Measurements from ENCODE around the gene LTBP3. TPM values are rescaled to one million over a fixed set of nuclear protein-coding genes. Genes with fewer than 3 reads are reported as not detected.

Gene LTBP3
- total RNA-seq, 1 donor from 2014 or later = 1.7 TPM

GRCh38 chr11:65599216-65599954 lies 41.2 kb upstream of the LTBP3 start:
- H3K27ac Mint-ChIP-seq (ENCODE audit: unreplicated experiment) = no peak overlapping the region
- peaks cover 7% of the 10 kb centered on the region for H3K4me1 Mint-ChIP-seq (ENCODE audit: unreplicated experiment)
- no peak for TF ChIP-seq CTCF (IDR thresholded peaks at IDR 0.05; ENCODE audit: unreplicated experiment)
- H3K9me3 Mint-ChIP-seq (ENCODE audit: unreplicated experiment) = no peaks in the 10 kb centered on the region
- peaks cover 39% of the 10 kb centered on the region for H3K36me3 Mint-ChIP-seq (ENCODE audit: low read depth, unreplicated experiment)
- DNase-seq (ENCODE audit: low spot score) = no peak
- peak overlapping the region; percentile 37 for H3K4me3 Mint-ChIP-seq (ENCODE audit: unreplicated experiment)
- peaks cover 30% of the 10 kb centered on the region for H3K27me3 Mint-ChIP-seq (ENCODE audit: unreplicated experiment)

GRCh38 chr11:65598258-65598699 lies 40.1 kb upstream of the LTBP3 start:
- TF ChIP-seq CTCF (IDR thresholded peaks at IDR 0.05; ENCODE audit: unreplicated experiment) = no peak
- no peak for DNase-seq (ENCODE audit: low spot score)
- no peaks in the 10 kb centered on the region for H3K9me3 Mint-ChIP-seq (ENCODE audit: unreplicated experiment)
- H3K27ac Mint-ChIP-seq (ENCODE audit: unreplicated experiment) = no peak overlapping the region
- H3K4me1 Mint-ChIP-seq (ENCODE audit: unreplicated experiment) = peaks cover 4% of the 10 kb centered on the region
- no peak overlapping the region for H3K4me3 Mint-ChIP-seq (ENCODE audit: unreplicated experiment)
- peaks cover 28% of the 10 kb centered on the region for H3K36me3 Mint-ChIP-seq (ENCODE audit: low read depth, unreplicated experiment)
- peaks cover 33% of the 10 kb centered on the region for H3K27me3 Mint-ChIP-seq (ENCODE audit: unreplicated experiment)

- DNase-seq (ENCODE audit: low spot score) = no peak
- Mint-ChIP-seq H3K36me3 (ENCODE audit: low read depth, unreplicated experiment) (peaks cover 23% of the 10 kb centered on the region), H3K9me3 (ENCODE audit: unreplicated experiment) (no peaks in the 10 kb centered on the region), H3K4me3 (ENCODE audit: unreplicated experiment) (no peak overlapping the region), H3K27me3 (ENCODE audit: unreplicated experiment) (peaks cover 35% of the 10 kb centered on the region), H3K4me1 (ENCODE audit: unreplicated experiment) (peaks cover 4% of the 10 kb centered on the region), H3K27ac (ENCODE audit: unreplicated experiment) (no peak overlapping the region)
- TF ChIP-seq CTCF (IDR thresholded peaks at IDR 0.05; ENCODE audit: unreplicated experiment) = no peak
Measured at GRCh38 chr11:65596520-65596919, 38.4 kb upstream of the LTBP3 start.

GRCh38 chr11:65595543-65596281 lies 37.6 kb upstream of the LTBP3 start, which contains the start of gene KCNK7:
TSS of gene KCNK7 (minus strand) at chr11:65595800. CDS start at chr11:65595772, 28 bp downstream.
- TF ChIP-seq CTCF (IDR thresholded peaks at IDR 0.05; ENCODE audit: unreplicated experiment) = no peak
- Mint-ChIP-seq H3K27me3 (ENCODE audit: unreplicated experiment) (peaks cover 31% of the 10 kb centered on the region), H3K4me1 (ENCODE audit: unreplicated experiment) (peaks cover 4% of the 10 kb centered on the region), H3K4me3 (ENCODE audit: unreplicated experiment) (peak within 1 kb of the TSS; percentile 38), H3K27ac (ENCODE audit: unreplicated experiment) (peak within 1 kb of the TSS; percentile 22), H3K9me3 (ENCODE audit: unreplicated experiment) (no peaks in the 10 kb centered on the region), H3K36me3 (ENCODE audit: low read depth, unreplicated experiment) (peaks cover 16% of the 10 kb centered on the region)
- no peak for DNase-seq (ENCODE audit: low spot score)

GRCh38 chr11:65595131-65595530 lies 37.0 kb upstream of the LTBP3 start:
- Mint-ChIP-seq H3K27ac (ENCODE audit: unreplicated experiment) (no peak overlapping the region), H3K9me3 (ENCODE audit: unreplicated experiment) (no peaks in the 10 kb centered on the region), H3K36me3 (ENCODE audit: low read depth, unreplicated experiment) (peaks cover 18% of the 10 kb centered on the region), H3K4me3 (ENCODE audit: unreplicated experiment) (no peak overlapping the region), H3K27me3 (ENCODE audit: unreplicated experiment) (peaks cover 37% of the 10 kb centered on the region), H3K4me1 (ENCODE audit: unreplicated experiment) (peaks cover 4% of the 10 kb centered on the region)
- no peak for TF ChIP-seq CTCF (IDR thresholded peaks at IDR 0.05; ENCODE audit: unreplicated experiment)
- DNase-seq (ENCODE audit: low spot score) = no peak
